Calu3 (cell line): Measurements from ENCODE around the gene FAM222A. TPM values are rescaled to one million over a fixed set of nuclear protein-coding genes. Genes with fewer than 3 reads are reported as not detected.
A peak's percentile ranks its signal among the peaks of the same experiment; 100 is the strongest.

ENCODE experiments used
- BruUV-seq: library from RNA; stranded (reverse); fragments of 400-500 nt; replicated peaks from 2 replicates; lab custom pipeline; 2021; lab: Mats Ljungman, UMichigan
- CTCF ChIA-PET: fragments of 300-600 bp; sonication (Branson Sonifier 250); formaldehyde crosslinking; loops from one replicate; lab custom pipeline; 2022; ENCODE audit warnings: antibody characterized with exemption; lab: Charles Lee
- DNase-seq: peaks from one replicate; pipeline ENCODE4 v3.0.0; 2022
- H3K27ac Mint-ChIP-seq: one replicate; pipeline ENCODE4 v1.8.0; 2022; ENCODE audit warnings: mixed read lengths; ENCODE audit not compliant: unreplicated experiment
- H3K27me3 Mint-ChIP-seq: one replicate; pipeline ENCODE4 v1.8.0; 2022; ENCODE audit warnings: mixed read lengths; ENCODE audit not compliant: unreplicated experiment
- H3K36me3 Mint-ChIP-seq: one replicate; pipeline ENCODE4 v1.8.0; 2022; ENCODE audit warnings: mild to moderate bottlenecking, moderate library complexity, mixed read lengths; ENCODE audit not compliant: insufficient read depth, unreplicated experiment
- H3K4me1 Mint-ChIP-seq: one replicate; pipeline ENCODE4 v1.8.0; 2022; ENCODE audit warnings: mild to moderate bottlenecking, low read depth, mixed read lengths; ENCODE audit not compliant: unreplicated experiment
- H3K4me3 Mint-ChIP-seq: one replicate; pipeline ENCODE4 v1.8.0; 2022; ENCODE audit warnings: mild to moderate bottlenecking, low read depth, moderate library complexity, mixed read lengths; ENCODE audit not compliant: unreplicated experiment
- H3K9me3 Mint-ChIP-seq: one replicate; pipeline ENCODE4 v1.8.0; 2022; ENCODE audit warnings: low read depth, mixed read lengths; ENCODE audit not compliant: unreplicated experiment
- intact Hi-C: fragments of 100-400 bp; cut with micrococcal nuclease; formaldehyde crosslinking; loops from one replicate; pipeline ENCODE4 v1.10.0; 2022; ENCODE audit not compliant: unreplicated experiment
- total RNA-seq: library from RNA; stranded (reverse); gene quantifications from 2 replicates; pipeline ENCODE4 v1.2.3, GENCODE V29; 2022
- TF ChIP-seq, protein P1 (sequence below): fragments of 200-600 bp; IDR thresholded peaks from one replicate; pipeline ENCODE4 v1.8.0; 2022; ENCODE audit warnings: antibody characterized with exemption; ENCODE audit not compliant: unreplicated experiment

The FAM222A gene
- total RNA-seq, 1 experiment from 2014 or later = 2.4 TPM

GRCh38 chr12:109711596-109712461 lies 1.8 kb upstream of the FAM222A start:
- no TSS peak for BruUV-seq
- Mint-ChIP-seq H3K27me3 (peaks cover 24% of the 10 kb centered on the region), H3K4me1 (peaks cover 29% of the 10 kb centered on the region), H3K36me3 (peaks cover 19% of the 10 kb centered on the region), H3K9me3 (no peaks in the 10 kb centered on the region), H3K4me3 (no peak overlapping the region), H3K27ac (no peak overlapping the region)
- no peak for DNase-seq
- TF ChIP-seq, protein P1, sequence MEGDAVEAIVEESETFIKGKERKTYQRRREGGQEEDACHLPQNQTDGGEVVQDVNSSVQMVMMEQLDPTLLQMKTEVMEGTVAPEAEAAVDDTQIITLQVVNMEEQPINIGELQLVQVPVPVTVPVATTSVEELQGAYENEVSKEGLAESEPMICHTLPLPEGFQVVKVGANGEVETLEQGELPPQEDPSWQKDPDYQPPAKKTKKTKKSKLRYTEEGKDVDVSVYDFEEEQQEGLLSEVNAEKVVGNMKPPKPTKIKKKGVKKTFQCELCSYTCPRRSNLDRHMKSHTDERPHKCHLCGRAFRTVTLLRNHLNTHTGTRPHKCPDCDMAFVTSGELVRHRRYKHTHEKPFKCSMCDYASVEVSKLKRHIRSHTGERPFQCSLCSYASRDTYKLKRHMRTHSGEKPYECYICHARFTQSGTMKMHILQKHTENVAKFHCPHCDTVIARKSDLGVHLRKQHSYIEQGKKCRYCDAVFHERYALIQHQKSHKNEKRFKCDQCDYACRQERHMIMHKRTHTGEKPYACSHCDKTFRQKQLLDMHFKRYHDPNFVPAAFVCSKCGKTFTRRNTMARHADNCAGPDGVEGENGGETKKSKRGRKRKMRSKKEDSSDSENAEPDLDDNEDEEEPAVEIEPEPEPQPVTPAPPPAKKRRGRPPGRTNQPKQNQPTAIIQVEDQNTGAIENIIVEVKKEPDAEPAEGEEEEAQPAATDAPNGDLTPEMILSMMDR = no peak
- CTCF ChIA-PET = no interaction called here
- intact Hi-C loops = loop anchor here (5.0 kb wide), 1 partner anchor 115 kb away; no protein-coding TSS in a partner anchor

DNA sequence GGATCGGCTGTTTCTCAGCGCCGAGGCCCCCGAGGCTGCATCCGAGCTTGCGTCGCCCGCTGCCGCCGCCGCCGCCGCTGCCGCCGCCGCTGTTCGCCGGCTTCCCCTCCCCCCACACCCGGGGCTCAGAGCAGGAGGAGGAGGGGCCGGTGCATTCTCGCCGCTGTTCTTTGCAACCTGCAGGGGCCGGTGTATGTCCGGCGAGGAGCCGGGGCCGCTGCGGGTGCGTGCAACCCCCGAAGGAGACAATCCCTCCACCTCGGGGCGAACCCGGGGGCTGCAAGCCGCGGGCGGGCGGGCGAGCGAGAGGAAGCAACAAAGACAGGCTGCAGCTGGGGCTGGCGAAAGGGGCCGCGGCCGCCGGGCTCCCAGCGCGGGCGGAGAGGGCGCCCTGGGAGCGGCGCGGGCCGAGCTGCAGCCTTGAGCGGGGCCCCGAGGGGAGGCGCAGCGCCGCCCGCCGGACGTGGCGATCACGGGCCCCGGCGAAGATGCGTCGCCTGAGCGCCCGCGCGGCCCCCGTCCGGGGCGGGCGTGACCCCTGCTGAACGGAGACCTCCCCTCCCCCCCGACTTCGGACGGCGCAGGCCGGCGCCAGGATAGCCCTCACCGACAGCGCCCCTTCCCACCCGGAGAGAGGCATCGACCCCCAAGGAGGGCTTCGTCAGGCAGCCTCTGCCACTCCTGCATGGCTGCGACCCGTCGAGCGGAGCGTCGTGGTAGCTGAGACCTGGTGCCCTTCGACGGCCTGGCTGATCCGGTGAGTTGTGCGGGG lies 702 bp downstream of the FAM222A start:
- DNase-seq = peak; percentile 81
- Mint-ChIP-seq H3K4me3 (peak overlapping the region; percentile 69), H3K36me3 (peaks cover 19% of the 10 kb centered on the region), H3K27ac (no peak overlapping the region), H3K9me3 (no peaks in the 10 kb centered on the region), H3K27me3 (peaks cover 35% of the 10 kb centered on the region), H3K4me1 (peaks cover 20% of the 10 kb centered on the region)
- no TSS peak for BruUV-seq
- TF ChIP-seq, protein P1 = no peak
- intact Hi-C loops = loop anchor here (5.0 kb wide), 1 partner anchor 117 kb away; no protein-coding TSS in a partner anchor
- CTCF ChIA-PET = interaction anchor here (2.7 kb wide), 1 partner anchor 117 kb away, joined by 12 read pairs; no protein-coding TSS in a partner anchor

- no TSS peak for BruUV-seq
- Mint-ChIP-seq H3K4me3 (peak overlapping the region; percentile 69), H3K9me3 (no peaks in the 10 kb centered on the region), H3K27me3 (peaks cover 35% of the 10 kb centered on the region), H3K4me1 (peaks cover 15% of the 10 kb centered on the region), H3K36me3 (peaks cover 19% of the 10 kb centered on the region), H3K27ac (no peak overlapping the region)
- no peak for DNase-seq
- TF ChIP-seq, protein P1 = no peak
- CTCF ChIA-PET = interaction anchor here (2.7 kb wide), 1 partner anchor 117 kb away, joined by 12 read pairs; no protein-coding TSS in a partner anchor
- intact Hi-C loops = loop anchor here (5.0 kb wide), 1 partner anchor 118 kb away; no protein-coding TSS in a partner anchor
Observed at GRCh38 chr12:109714913-109715244, 1.3 kb downstream of the FAM222A start.

- CTCF ChIA-PET = interaction anchor here (2.7 kb wide), 1 partner anchor 118 kb away, joined by 12 read pairs; no protein-coding TSS in a partner anchor
- H3K9me3 Mint-ChIP-seq = no peaks in the 10 kb centered on the region
- TF ChIP-seq, protein P1 = no peak
- H3K4me3 Mint-ChIP-seq = peak overlapping the region; percentile 18
- BruUV-seq = TSS peak; percentile 36
- peaks cover 31% of the 10 kb centered on the region for H3K27me3 Mint-ChIP-seq
- H3K36me3 Mint-ChIP-seq = peaks cover 19% of the 10 kb centered on the region
- intact Hi-C loops = no loop called here
- no peak overlapping the region for H3K27ac Mint-ChIP-seq
- peak; percentile 32 for DNase-seq
- peaks cover 9% of the 10 kb centered on the region for H3K4me1 Mint-ChIP-seq
Observed at GRCh38 chr12:109715310-109716091, 1.9 kb downstream of the FAM222A start.
